Nephron (organoid): ENCODE results near the gene ME1.
"Not testable (repeated sequence)": the region's sequence is repeated elsewhere in the genome, so short reads cannot be mapped to it uniquely, and the experiment has no call there.

Experiments
- H3K27ac Mint-ChIP-seq, 3 experiments: 2 replicates each; pipeline ENCODE4 v1.8.0; 2020; ENCODE audit warnings: mixed read lengths in 3 of 3, mild to moderate bottlenecking in 2 of 3, moderate library complexity in 1 of 3
- H3K27me3 Mint-ChIP-seq: 2 replicates; pipeline ENCODE4 v1.8.0; 2021; ENCODE audit warnings: low read depth, mild to moderate bottlenecking, moderate library complexity, mixed read lengths
- H3K36me3 Mint-ChIP-seq: 2 replicates; pipeline ENCODE4 v1.8.0; 2020; ENCODE audit warnings: low read depth, mixed read lengths
- H3K4me1 Mint-ChIP-seq: 2 replicates; pipeline ENCODE4 v1.8.0; 2020; ENCODE audit warnings: mixed read lengths
- H3K4me3 Mint-ChIP-seq, 3 experiments: 2 replicates each; pipeline ENCODE4 v1.8.0; 2020; ENCODE audit warnings: mild to moderate bottlenecking in 3 of 3, mixed read lengths in 3 of 3, moderate library complexity in 2 of 3
- H3K9me3 Mint-ChIP-seq: 2 replicates; pipeline ENCODE4 v1.8.0; 2020; ENCODE audit warnings: mixed read lengths
- TF ChIP-seq, protein P1 (sequence below), 3 experiments: fragments of 200-600 bp; sonication (generic); IDR thresholded peaks; one replicate each; pipeline ENCODE4 v1.5.0; 2021; ENCODE audit warnings: antibody characterized with exemption in 3 of 3; ENCODE audit not compliant: unreplicated experiment in 3 of 3

ME1 gene

GRCh38 chr6:83260577-83260976 is 170.3 kb downstream of the ME1 start:
- Mint-ChIP-seq H3K9me3 (no peaks in the 10 kb centered on the region), H3K4me3 (no peak overlapping the region), H3K27me3 (no peaks in the 10 kb centered on the region), H3K36me3 (no peaks in the 10 kb centered on the region), H3K4me1 (no peaks in the 10 kb centered on the region), H3K27ac (no peak overlapping the region)
- TF ChIP-seq, protein P1, sequence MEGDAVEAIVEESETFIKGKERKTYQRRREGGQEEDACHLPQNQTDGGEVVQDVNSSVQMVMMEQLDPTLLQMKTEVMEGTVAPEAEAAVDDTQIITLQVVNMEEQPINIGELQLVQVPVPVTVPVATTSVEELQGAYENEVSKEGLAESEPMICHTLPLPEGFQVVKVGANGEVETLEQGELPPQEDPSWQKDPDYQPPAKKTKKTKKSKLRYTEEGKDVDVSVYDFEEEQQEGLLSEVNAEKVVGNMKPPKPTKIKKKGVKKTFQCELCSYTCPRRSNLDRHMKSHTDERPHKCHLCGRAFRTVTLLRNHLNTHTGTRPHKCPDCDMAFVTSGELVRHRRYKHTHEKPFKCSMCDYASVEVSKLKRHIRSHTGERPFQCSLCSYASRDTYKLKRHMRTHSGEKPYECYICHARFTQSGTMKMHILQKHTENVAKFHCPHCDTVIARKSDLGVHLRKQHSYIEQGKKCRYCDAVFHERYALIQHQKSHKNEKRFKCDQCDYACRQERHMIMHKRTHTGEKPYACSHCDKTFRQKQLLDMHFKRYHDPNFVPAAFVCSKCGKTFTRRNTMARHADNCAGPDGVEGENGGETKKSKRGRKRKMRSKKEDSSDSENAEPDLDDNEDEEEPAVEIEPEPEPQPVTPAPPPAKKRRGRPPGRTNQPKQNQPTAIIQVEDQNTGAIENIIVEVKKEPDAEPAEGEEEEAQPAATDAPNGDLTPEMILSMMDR (IDR thresholded peaks at IDR 0.05; ENCODE audit: unreplicated experiment in 3 of 3) = no peak

- no peak overlapping the region for H3K4me3 Mint-ChIP-seq
- no peak overlapping the region for H3K27ac Mint-ChIP-seq
- TF ChIP-seq, protein P1 (IDR thresholded peaks at IDR 0.05; ENCODE audit: unreplicated experiment in 3 of 3) = no peak
- no peaks in the 10 kb centered on the region for H3K9me3 Mint-ChIP-seq
- no peaks in the 10 kb centered on the region for H3K4me1 Mint-ChIP-seq
- H3K36me3 Mint-ChIP-seq = no peaks in the 10 kb centered on the region
- no peaks in the 10 kb centered on the region for H3K27me3 Mint-ChIP-seq
Observed at GRCh38 chr6:83258517-83258916, 172.3 kb downstream of the ME1 start.

DNA sequence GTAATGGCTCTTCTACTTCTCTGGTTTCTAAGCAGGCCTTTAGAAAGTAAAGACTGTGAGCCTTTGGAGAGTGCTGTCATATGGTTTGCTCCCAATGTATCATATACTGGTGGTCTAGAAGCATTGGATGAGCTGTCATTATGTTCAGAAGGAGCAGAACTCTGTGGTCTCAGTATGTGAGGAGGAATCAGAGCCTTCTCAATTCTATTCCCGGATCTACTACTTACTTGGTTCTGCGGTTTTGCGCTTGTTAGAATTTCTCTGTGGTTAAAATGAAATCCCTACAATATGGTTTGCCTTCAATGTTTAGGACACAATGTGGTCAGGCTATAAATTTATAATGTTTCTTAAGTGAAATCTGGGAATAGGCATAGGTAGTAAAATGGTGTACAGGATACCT is 173.1 kb downstream of the ME1 start:
- Mint-ChIP-seq H3K4me1 (no peaks in the 10 kb centered on the region), H3K27ac (no peak overlapping the region), H3K9me3 (no peaks in the 10 kb centered on the region), H3K36me3 (no peaks in the 10 kb centered on the region), H3K27me3 (no peaks in the 10 kb centered on the region), H3K4me3 (no peak overlapping the region)
- TF ChIP-seq, protein P1 (IDR thresholded peaks at IDR 0.05; ENCODE audit: unreplicated experiment in 3 of 3) = no peak

- H3K27me3 Mint-ChIP-seq, H3K9me3 Mint-ChIP-seq, H3K36me3 Mint-ChIP-seq, H3K4me1 Mint-ChIP-seq, H3K4me3 Mint-ChIP-seq, H3K27ac Mint-ChIP-seq: not testable (repeated sequence)
Observed at GRCh38 chr6:83256719-83257118, 174.1 kb downstream of the ME1 start.

- Mint-ChIP-seq H3K4me3 (no peak overlapping the region), H3K9me3 (no peaks in the 10 kb centered on the region), H3K36me3 (no peaks in the 10 kb centered on the region), H3K27ac (no peak overlapping the region), H3K27me3 (no peaks in the 10 kb centered on the region), H3K4me1 (no peaks in the 10 kb centered on the region)
- TF ChIP-seq, protein P1 (IDR thresholded peaks at IDR 0.05; ENCODE audit: unreplicated experiment in 3 of 3) = no peak
Observed at GRCh38 chr6:83252719-83253118, 178.1 kb downstream of the ME1 start.

DNA sequence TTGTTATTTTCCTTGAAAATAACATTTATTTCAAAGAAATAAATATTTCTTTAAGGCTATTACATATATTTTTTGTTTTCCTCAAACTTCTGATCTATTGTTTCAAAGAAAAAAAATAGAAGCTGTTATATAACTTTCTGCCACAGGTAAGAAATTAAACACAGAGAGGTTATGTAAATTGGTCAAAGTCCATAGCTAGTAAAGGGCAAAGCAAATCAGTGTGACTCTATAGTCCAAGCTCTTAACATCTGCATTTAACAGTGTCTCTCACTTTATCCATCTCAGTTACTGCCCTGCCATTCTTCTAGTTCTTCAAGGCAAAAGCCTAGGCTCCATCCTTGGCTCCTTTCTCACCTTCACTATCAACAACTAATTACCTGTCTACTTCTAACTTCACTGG is 180.6 kb downstream of the ME1 start:
- H3K36me3 Mint-ChIP-seq = no peaks in the 10 kb centered on the region
- H3K4me3 Mint-ChIP-seq = no peak overlapping the region
- H3K27ac Mint-ChIP-seq = no peak overlapping the region
- H3K9me3 Mint-ChIP-seq = no peaks in the 10 kb centered on the region
- H3K4me1 Mint-ChIP-seq = no peaks in the 10 kb centered on the region
- TF ChIP-seq, protein P1 (IDR thresholded peaks at IDR 0.05; ENCODE audit: unreplicated experiment in 3 of 3) = no peak
- H3K27me3 Mint-ChIP-seq = no peaks in the 10 kb centered on the region
